NB4 (cell line): ENCODE measurements around the gene CRISP2.

Experiments
- TF ChIP-seq, protein P1 (sequence below): IDR thresholded peaks from 2 replicates; pipeline ENCODE4 v1.6.1; 2011; ENCODE audit warnings: low read depth, low read length
- TF ChIP-seq, protein P2 (sequence below): IDR thresholded peaks from one replicate; pipeline ENCODE4 v1.5.1; 2012; ENCODE audit warnings: low read depth, low read length

DNA sequence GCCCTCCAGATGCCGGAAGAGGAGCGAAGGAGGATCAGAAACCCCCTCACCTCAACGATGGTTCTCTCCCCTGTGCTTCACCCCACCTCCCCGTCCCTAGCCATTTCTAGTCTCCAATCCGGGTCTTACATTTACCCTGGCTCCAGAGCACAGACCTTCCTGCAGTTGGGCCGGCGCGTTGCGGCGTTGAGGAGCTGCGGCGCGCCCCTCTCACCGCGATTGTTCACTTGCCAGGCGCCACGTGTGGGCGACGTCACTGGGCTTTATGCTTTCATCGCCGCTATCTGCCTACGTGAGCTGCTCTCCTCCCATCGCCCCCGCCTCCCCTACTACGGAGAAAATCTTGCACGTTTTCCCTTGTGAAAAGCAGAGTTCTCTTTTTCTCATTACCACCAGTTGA lies at the start of gene CRISP2:
- TF ChIP-seq, protein P1, sequence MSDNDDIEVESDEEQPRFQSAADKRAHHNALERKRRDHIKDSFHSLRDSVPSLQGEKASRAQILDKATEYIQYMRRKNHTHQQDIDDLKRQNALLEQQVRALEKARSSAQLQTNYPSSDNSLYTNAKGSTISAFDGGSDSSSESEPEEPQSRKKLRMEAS, result no peak
- TF ChIP-seq, protein P2, sequence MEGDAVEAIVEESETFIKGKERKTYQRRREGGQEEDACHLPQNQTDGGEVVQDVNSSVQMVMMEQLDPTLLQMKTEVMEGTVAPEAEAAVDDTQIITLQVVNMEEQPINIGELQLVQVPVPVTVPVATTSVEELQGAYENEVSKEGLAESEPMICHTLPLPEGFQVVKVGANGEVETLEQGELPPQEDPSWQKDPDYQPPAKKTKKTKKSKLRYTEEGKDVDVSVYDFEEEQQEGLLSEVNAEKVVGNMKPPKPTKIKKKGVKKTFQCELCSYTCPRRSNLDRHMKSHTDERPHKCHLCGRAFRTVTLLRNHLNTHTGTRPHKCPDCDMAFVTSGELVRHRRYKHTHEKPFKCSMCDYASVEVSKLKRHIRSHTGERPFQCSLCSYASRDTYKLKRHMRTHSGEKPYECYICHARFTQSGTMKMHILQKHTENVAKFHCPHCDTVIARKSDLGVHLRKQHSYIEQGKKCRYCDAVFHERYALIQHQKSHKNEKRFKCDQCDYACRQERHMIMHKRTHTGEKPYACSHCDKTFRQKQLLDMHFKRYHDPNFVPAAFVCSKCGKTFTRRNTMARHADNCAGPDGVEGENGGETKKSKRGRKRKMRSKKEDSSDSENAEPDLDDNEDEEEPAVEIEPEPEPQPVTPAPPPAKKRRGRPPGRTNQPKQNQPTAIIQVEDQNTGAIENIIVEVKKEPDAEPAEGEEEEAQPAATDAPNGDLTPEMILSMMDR, result no peak
